GM12892 (cell line): ENCODE measurements around the gene TAP1.

Experiments
- POLR2A ChIP-seq: IDR thresholded peaks from 2 replicates; pipeline ENCODE4 v1.6.1; 2011; ENCODE audit warnings: low read depth, low read length, control low read depth
- TAF1 ChIP-seq: IDR thresholded peaks from 2 replicates; pipeline ENCODE4 v1.6.1; 2011; ENCODE audit warnings: low read depth, mild to moderate bottlenecking, control low read depth, low read length, borderline replicate concordance

DNA sequence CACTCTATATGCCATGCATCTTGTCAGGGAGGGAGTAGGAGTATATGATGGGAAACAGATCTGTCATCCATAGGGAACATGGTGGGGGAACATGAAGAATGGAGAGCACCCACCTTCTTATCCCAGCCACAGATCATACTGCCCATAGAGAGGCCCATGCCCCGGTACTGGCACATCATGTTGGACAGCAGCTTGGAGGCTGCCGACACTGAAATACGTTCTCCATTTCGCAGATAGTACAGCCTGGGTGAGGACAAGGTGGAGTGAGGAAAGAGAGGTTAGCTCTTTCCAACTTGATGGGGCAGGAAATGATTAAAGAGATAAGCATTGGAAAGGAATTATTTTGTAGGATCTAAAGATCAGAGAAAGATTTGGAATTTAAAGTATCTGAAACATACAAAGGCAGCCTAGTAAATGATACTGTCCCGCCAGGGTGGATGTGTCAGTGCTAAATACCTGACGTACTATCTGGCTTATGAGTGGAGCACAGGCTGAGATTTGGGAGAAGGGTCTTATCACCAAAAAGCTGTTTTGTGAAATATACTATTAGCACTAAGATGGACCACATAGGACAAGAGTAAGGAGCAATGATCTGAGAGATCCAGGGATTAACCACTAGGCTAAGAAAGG, 11.4 kb downstream of the TAP1 start:
- TF ChIP-seq POLR2A = no peak
- TF ChIP-seq TAF1 = no peak
